Amniotic epithelial cell (primary cell): Measurements from ENCODE around the gene WDR43.

Source experiments
- DNase-seq: peaks from one replicate; pipeline ENCODE4 v3.0.0-alpha.2; 2010; ENCODE audit warnings: low read depth

Gene WDR43, protein sequence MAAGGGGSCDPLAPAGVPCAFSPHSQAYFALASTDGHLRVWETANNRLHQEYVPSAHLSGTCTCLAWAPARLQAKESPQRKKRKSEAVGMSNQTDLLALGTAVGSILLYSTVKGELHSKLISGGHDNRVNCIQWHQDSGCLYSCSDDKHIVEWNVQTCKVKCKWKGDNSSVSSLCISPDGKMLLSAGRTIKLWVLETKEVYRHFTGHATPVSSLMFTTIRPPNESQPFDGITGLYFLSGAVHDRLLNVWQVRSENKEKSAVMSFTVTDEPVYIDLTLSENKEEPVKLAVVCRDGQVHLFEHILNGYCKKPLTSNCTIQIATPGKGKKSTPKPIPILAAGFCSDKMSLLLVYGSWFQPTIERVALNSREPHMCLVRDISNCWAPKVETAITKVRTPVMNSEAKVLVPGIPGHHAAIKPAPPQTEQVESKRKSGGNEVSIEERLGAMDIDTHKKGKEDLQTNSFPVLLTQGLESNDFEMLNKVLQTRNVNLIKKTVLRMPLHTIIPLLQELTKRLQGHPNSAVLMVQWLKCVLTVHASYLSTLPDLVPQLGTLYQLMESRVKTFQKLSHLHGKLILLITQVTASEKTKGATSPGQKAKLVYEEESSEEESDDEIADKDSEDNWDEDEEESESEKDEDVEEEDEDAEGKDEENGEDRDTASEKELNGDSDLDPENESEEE

DNA sequence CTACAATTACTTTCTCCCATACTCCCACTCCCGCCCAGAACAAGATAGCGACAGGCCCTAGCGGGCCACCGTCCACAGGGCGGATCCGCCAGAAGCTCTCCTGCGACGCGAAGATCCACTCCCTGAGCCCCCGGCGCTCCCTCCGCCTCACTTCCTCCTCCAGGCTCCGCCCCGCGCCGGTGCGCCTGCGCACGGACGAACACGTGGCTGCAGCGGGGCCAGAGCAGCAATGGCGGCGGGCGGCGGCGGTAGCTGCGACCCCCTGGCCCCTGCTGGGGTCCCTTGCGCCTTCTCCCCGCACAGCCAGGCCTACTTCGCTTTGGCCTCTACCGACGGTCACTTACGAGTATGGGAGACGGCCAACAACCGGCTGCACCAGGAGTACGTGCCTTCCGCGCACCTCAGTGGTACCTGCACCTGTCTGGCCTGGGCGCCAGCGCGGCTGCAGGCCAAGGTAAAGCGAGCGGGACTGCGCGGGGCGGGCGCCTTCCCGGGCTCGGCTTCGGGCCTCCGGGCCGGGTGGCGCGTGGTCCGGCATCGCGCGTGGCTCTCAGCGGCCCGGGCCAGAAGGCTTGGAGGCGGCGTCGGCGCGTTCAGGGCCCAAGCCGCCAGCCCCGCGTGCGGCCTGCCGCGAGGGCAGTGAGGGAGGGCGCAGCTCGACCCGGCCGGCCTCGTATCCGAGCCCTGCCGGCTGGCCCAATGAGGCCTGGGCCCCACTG, at the start of gene WDR43:
Gene WDR43 (plus strand): TSS at position 198 of the 719 bp plus-strand sequence. CDS start 32 bp downstream, at position 230.
- peak; percentile 99 for DNase-seq

DNA sequence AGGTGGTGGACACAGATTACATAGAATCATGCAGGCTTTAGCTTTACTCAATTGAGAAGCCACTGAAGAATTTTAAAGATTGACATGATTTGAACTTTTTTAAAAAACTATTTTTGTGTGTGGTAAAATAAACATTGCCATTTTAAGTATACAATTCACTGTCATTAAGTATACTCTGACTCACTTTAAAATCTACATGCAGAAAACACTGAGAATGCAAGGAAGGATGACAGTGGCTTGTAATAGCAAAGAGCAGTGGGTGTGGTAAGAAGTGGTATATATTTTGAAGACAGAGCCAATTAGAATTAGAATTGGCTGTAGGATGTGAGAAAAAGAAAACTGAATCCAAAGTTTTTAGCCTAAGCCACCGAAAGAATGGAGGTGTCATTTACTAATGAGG, 39.3 kb upstream of the WDR43 start:
- no peak for DNase-seq

DNA sequence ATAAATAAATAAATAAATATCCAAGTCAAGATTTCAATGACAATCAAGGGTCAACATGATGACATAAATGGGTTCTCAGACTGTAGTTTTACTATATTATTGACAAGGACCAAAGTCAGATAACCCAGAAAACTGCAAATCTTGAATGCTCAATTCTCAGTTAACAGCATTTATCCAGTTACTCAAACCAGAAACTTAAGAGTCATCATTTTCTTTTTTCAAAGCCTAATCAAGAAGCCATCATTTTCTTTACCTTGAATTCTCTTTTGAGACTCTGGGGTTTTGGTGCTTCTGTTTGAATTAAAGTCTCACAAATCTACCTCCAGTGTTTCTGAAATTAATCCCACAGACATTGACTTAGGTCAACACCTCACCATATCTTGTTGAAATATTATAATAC, 38.5 kb upstream of the WDR43 start:
- DNase-seq: no peak

DNA sequence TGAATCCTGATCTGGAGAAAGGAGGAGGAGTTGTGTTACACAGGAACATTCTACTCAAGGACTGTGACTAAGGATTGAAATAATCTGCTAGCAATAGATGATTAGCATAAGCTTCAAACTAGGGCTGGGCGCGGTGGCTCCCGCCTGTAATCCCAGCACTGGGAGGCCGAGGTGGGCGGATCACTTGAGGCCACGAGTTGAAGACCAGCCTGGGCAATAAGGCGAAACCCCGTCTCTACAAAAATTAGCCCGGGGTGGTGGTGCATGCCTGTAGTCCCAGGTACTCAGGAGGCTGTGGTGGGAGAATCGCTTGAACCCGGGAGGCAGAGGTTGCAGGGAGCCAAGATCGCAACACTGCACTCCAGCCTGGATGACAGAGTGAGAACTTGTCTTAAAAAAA, 25.9 kb upstream of the WDR43 start:
- no peak for DNase-seq

DNA sequence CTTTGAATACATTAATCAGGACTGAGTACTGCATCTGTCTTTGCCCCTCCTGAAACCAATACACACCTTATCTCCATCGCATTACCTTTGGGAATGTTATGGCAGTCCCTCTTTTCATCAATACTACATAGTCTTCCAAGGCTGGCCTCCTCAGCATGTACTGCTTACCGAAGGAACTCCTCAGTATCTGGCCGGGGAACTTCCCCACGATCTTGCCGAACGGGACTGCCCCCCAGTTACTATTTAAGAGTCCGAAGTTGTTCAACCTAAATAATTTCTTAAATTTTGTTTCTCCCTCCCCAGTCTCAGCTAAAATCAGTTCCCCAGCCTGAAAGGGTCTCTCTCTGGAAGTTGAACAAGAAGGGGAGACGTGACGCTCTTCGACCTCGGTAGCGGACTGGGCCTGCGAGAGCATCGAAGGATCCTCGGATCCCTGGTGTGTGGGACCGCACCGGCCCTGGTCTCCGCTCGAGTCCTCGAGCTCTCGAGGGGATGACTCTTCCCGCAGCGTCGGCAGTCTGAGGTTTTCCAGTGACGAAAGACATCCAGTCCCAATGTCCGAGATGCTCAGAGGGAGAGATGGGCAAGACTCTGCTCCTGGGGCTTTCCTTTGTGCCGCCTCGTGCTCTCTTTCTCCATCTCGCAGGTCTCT, 24.8 kb upstream of the WDR43 start:
- DNase-seq: peak; percentile 3

DNA sequence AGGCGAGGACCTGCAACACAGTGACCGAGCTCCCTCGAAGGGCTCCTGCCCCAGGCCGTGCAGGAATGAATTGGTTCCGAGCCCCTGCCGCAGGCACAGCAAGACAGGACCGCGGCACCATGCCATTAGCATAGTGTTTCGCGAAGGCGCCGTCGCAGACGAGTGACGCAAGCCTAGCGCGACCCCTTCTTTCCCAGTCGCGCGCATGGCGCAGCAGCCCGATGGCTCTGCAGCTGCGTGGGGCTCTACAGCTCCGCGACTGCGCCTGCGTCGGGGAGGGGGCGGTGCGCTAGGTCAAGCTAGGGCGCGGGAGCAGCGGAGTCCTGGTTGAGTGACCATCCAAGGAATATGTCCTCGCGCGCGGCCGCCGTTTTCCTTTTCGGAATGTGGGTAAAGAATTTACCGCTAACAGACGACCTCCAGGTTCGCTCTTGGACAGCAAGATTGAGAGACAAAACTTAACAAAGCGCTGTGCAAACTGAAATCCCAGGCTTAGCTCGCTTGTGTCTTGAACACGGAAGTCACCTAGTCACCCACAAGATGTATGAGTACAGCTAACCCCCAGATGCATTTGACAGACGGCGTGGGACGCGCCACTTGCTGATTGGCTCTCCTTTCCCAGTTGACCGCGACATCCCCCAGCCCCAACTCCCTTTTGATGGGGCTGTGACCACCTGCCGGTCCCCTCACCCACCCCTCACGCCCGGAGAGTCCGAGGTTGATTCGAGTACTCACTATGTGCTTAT, 24.1 kb upstream of the WDR43 start, which contains the start of gene TRMT61B:
Gene TRMT61B (minus strand): TSS at position 164 of the 746 bp plus-strand sequence. CDS start 32 bp downstream, at position 132.
- DNase-seq: peak; percentile 92

DNA sequence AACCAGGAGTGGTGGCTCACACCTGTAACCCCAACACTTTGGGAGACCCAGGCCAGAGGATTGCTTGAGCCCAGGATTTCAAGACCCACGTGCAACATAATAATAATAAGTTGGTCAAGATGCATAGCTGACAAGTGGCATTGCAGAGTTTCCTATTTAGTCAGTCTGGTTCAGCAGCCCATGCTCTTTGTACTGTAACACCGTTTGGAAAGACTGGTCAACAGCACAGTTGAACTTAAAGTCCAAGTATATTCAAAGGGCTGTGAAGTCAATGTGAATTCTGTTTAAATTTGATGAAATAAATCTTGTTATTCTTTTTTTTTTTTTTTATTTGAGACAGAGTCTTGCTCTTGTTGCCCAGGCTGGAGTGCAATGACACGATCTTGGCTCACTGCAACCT, 22.8 kb upstream of the WDR43 start:
- DNase-seq: no peak

DNA sequence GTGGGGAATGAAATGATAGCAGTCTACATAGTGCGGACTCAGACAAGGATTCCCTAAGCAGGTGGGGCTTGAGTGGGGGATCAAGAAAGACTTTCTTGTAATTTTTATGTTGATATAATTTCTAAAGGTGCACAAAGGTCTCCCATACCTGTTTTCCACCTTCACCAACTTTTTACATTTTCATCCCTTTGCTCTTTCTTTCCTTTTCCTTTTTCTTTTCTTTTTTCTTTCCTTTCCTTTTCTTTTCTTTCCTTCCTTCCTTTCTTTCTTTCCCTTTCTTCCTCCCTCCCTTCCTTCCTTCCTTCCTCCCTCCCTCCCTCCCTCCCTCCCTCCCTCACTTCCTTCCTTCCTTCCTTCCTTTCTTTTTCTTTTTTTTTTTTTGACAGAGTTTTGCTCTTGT, 14.3 kb upstream of the WDR43 start:
- no peak for DNase-seq

DNA sequence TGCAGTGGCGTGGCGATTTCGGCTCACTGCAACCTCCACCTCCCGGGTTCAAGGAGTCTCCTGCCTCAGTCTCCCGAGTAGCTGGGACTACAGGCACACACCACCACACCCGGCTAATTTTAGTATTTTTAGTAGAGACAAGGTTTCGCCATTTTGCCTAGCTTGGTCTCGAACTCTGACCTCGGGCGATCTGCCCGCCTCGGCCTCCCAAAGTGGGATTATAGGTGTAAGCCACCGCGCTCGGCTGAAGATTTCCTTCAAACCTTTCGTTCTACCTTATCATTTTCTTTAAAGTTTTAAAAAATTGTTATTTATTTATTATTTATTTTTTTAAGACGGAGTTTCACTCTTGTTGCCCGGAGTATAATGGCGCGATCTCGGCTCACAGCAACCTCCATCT, 979 bp upstream of the WDR43 start:
- no peak for DNase-seq

DNA sequence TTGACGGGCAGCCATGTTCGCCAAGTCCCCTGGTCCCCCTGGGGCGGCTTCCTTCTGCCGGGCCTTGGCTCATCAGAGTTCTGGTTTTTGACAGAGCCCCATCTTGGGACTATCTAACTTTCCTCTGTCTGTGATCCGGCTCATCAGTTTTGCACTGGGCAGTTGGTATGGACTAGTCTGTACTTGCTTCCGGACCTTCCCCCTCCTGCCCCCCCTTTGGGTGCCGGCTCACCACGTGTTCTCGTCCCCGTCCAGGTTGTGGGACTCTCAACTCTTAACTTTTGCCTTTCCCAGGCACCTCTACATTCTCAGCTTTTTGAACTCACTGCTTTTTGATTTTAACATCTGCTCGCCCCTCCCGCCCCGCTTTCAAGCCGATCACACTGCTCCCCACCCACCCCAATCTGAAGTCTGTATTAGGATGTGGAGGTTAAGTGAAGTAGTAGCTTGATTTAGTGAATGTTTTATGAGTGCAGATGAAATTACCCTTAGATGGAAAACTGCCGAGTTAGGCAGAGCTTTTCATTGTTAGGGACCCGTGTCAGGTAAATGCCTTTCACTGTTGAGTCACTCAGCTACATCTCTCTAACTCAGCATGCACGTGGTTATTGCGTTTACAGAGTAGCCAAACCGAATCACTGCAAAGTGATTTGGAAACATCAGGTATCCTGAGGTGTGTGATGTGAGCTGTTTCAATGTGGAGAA, 874 bp downstream of the WDR43 start:
- DNase-seq: peak; percentile 61

DNA sequence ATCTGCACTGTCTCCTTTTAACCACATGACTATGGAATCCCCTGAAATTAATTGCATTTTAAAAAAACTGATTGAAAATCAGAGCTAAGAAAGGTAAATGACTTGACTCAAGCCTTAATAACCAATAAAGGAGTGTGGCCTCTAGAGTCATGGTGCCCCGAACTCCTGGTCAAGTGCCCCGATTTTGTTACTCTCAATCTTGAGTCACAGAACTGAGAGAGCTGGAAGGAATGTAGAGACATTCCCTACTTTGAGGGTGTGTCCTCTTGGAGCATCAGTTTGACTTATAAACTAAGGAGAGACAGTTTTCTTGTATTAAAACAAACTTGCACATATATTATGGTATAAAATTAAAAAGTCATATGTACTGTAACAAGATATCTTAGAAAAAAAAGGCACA, 2.4 kb downstream of the WDR43 start:
- peak; percentile 29 for DNase-seq

DNA sequence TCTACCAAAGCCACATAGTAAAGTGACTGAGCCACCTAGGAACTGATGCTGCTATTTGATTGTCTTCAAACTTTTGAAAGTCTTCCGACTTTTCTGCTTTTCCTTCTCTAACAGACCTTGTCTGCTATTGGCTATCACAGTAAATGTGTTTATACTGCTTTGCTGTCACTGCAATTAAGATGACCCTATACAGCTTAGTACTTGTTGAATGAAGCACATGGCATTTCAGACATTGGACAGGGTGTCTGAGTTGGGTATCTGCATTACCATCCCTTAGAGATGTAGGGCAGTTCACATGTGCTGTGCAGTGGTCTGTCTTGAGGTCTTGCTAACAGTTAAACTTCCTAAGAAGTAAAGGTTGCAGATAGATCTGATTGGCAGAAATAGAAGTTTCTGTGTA, 3.6 kb downstream of the WDR43 start:
- DNase-seq: no peak

DNA sequence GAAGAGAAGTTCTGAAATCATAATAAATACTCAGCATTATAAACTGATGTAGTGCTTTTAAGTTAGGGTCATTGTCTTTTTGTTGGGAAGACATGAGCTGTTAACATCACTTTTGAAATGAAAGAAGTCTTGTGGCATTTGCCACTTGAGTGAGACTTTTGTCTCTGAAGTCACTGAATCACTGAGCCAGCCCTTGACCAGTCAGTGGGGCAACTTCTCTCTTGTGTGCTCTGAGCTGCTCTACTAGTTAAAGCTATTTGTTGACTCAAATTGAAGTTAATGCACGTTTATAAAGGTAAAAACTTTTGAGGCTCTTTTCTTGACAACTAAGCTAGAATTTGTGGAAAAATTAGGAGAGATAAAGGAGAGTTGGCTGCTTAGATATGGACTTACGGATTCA, 6.7 kb downstream of the WDR43 start:
- DNase-seq: no peak

DNA sequence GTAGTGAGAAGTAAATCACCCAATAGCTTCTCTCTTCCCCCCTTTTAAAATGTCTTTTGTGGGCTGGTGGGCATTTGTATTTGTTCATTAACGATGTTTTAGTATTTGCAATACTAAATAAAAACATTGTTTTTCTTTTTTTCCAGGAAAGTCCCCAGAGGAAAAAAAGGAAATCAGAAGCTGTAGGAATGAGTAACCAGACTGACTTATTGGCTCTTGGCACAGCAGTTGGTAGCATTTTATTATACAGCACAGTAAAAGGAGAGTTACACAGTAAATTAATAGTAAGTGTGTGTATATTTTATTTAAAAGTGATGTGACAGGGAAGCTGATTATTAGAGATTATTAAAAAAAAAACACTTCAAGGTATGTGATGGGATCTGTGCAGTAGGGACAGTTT, 7.4 kb downstream of the WDR43 start:
- no peak for DNase-seq

DNA sequence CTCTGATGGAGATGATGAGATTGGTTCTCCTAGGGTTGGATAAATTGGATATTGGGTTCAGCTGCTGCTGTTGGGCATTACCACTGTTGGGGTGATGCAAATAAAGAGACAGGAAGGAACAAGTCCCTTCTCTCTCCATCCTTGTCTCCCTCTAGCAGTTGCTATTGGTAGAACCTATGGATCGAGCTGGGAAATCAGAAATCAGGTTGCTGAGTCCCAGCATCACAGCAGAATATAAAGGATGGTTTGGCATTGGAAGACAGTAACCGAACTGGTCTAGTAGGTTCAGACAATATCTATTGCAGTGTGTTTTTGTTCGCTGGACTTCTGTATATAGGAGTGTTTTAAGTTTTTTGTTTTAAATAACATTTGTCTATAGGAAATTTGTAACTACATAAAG, 8.1 kb downstream of the WDR43 start:
- DNase-seq: no peak

DNA sequence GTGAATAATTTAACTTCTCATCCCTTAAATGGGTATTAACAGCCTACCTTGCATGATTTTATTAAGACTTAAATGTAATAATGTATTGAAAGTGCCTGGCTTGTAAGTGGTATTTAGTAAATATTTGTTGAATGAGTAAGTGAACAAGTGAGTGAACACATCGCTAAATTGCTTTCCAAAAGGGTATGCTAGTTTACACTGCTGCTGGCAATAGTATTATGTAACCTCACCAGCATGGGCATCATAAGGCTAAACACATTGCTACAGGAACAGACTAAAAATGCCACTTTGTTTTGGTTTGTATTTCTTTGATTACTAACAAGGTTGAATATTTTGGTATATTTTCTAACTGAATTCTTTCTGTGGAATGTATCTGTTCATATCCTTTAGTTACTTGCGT, 9.8 kb downstream of the WDR43 start:
- DNase-seq: peak; percentile 70

DNA sequence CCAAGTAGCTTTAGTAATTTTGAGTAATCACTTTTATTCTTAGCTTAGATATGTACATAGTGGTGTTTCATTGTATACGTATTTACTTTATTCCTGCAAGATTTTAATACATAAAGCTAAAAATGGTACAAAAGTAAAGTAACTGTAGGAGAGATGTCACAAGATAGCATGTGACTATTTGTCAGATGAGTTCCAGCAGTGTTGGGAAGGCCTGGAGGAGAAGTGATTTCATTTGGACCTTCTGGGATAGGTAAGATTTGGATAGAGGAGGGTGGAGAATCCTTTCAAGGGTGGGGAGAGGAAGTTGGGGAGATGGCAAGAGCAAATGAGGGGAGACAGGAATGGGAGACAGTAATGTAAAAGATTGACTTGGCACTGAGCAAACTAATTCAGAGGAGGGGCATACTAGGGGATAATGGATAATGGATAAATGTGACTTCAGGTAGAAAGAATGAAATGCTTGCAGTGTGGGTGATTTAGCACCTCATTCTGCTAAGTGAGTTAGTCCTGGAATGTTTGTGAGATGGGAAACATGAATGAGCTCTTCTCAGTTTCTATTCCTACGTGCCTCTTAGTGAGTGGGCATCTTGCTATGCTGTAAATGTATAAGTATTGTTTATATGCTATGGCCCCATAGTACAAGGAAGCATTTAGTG, 10.5 kb downstream of the WDR43 start:
- peak; percentile 18 for DNase-seq

DNA sequence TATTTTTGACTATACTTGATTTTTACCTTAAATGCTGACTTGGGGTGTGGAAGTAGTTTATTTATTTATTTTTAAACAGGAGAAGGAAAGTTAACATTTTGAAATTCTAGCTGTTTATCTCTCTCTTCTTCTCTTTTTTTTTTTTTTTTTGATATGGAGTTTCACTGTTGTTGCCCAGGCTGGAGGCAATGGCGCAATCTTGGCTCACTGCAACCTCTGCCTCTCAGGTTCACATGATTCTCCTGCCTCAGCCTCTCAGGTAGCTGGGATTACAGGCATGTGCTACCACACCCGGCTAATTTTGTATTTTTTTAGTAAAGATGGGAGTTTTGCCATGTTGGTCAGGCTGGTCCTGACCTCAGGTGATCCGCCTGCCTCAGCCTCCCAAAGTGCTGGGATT, 11.1 kb downstream of the WDR43 start:
- peak; percentile 34 for DNase-seq

DNA sequence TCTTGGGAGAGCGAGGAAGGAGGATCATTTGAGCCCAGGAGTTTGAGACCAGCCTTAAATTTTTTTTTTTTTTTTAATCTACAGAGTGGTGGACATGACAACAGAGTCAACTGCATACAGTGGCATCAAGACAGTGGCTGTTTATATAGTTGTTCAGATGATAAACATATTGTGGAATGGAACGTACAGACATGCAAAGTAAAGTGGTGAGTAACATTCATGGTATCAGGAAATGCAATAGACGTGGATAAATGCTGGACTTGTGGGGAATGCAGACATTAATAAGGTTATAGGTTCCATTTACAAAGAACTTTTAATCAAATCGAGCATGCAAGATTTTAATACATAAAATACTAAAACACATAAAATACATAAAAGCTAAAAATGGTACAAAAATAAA, 11.9 kb downstream of the WDR43 start:
- peak; percentile 44 for DNase-seq

DNA sequence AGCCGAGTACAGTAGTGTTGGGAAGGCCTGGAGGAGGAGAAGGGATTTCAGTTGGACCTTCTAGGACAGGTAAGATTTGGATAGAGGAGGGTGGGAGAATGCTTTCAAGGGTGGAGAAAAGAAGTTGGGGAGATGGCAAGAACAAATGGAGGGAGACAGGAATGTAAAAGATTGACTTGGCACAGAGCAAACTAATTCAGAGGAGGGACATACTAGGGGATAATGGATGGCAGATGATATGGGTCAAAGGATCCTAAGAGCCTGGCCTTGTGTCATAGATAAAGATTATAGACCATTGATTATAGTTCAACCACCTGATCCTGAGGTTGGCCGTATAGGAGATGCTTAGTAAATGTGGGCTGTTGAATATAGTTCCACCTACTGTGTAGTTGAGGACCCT, 12.4 kb downstream of the WDR43 start:
- DNase-seq: no peak
